ENCODE results near the gene CCNT1. TPM values are rescaled to one million over a fixed set of nuclear protein-coding genes. Genes with fewer than 3 reads are reported as not detected.
"Not testable (repeated sequence)": the region's sequence is repeated elsewhere in the genome, so short reads cannot be mapped to it uniquely, and the experiment has no call there.

CCNT1 gene
- total and polyA plus RNA-seq, 4 donors = 15.2 to 34.6 (median 23.3) TPM

- no peak overlapping the region for H3K4me3 ChIP-seq (ENCODE audit: low read depth, low read length)
- no CpG with 5 or more reads among the region's 1 CpG for WGBS (ENCODE audit: insufficient coverage)
These were observed 19.9 kb upstream of the CCNT1 start for GRCh38 chr12:48736456-48736855.

GRCh38 chr12:48728807-48729206 is 12.3 kb upstream of the CCNT1 start:
- no peaks in the 10 kb centered on the region for H3K27me3 ChIP-seq (ENCODE audit: control insufficient read depth, insufficient read depth, low read length)

More at GRCh38 chr12:48736456-48736855, 19.9 kb upstream of the CCNT1 start:
- no peak for DNase-seq (ENCODE audit: low read depth in 4 of 6, low spot score in 6 of 6)
- Histone ChIP-seq H3K4me1 (ENCODE audit: control insufficient read depth, insufficient read depth, low read length) (no peaks in the 10 kb centered on the region), H3K27ac (ENCODE audit: low read depth, low read length) (no peak overlapping the region), H3K27me3 (ENCODE audit: control insufficient read depth, insufficient read depth, low read length) (peaks cover 3% of the 10 kb centered on the region), H3K9me3 (ENCODE audit: control insufficient read depth, insufficient read depth, low read length) (no peaks in the 10 kb centered on the region), H3K36me3 (ENCODE audit: control insufficient read depth, insufficient read depth, low read length) (no peaks in the 10 kb centered on the region)

GRCh38 chr12:48720737-48721136 is 4.2 kb upstream of the CCNT1 start:
- not testable (repeated sequence) for H3K4me1 ChIP-seq (ENCODE audit: control insufficient read depth, insufficient read depth, low read length); H3K9me3 ChIP-seq (ENCODE audit: control insufficient read depth, insufficient read depth, low read length); H3K27ac ChIP-seq (ENCODE audit: low read depth, low read length); DNase-seq (ENCODE audit: low read depth in 4 of 6, low spot score in 6 of 6); H3K36me3 ChIP-seq (ENCODE audit: control insufficient read depth, insufficient read depth, low read length); H3K4me3 ChIP-seq (ENCODE audit: low read depth, low read length); H3K27me3 ChIP-seq (ENCODE audit: control insufficient read depth, insufficient read depth, low read length)
- WGBS (ENCODE audit: insufficient coverage) = 100% methylated on average over 1 of the region's 1 CpG

More at GRCh38 chr12:48728807-48729206, 12.3 kb upstream of the CCNT1 start:
- Histone ChIP-seq H3K4me3 (ENCODE audit: low read depth, low read length) (no peak overlapping the region), H3K27ac (ENCODE audit: low read depth, low read length) (no peak overlapping the region), H3K9me3 (ENCODE audit: control insufficient read depth, insufficient read depth, low read length) (no peaks in the 10 kb centered on the region), H3K36me3 (ENCODE audit: control insufficient read depth, insufficient read depth, low read length) (no peaks in the 10 kb centered on the region), H3K4me1 (ENCODE audit: control insufficient read depth, insufficient read depth, low read length) (no peaks in the 10 kb centered on the region)
- DNase-seq (ENCODE audit: low read depth in 4 of 6, low spot score in 6 of 6) = no peak
- no CpG with 5 or more reads among the region's 5 CpGs for WGBS (ENCODE audit: insufficient coverage)

- H3K27ac ChIP-seq (ENCODE audit: low read depth, low read length); DNase-seq (ENCODE audit: low read depth in 4 of 6, low spot score in 6 of 6); H3K36me3 ChIP-seq (ENCODE audit: control insufficient read depth, insufficient read depth, low read length); H3K9me3 ChIP-seq (ENCODE audit: control insufficient read depth, insufficient read depth, low read length); H3K27me3 ChIP-seq (ENCODE audit: control insufficient read depth, insufficient read depth, low read length); H3K4me1 ChIP-seq (ENCODE audit: control insufficient read depth, insufficient read depth, low read length); H3K4me3 ChIP-seq (ENCODE audit: low read depth, low read length): not testable (repeated sequence)
- 68% methylated on average over 2 of the region's 2 CpGs for WGBS (ENCODE audit: insufficient coverage)
These were observed 3.7 kb upstream of the CCNT1 start for GRCh38 chr12:48720171-48720570.

GRCh38 chr12:48719002-48719401 is 2.5 kb upstream of the CCNT1 start:
- WGBS (ENCODE audit: insufficient coverage) = 100% methylated on average over 2 of the region's 4 CpGs
- not testable (repeated sequence) for DNase-seq (ENCODE audit: low read depth in 4 of 6, low spot score in 6 of 6); H3K36me3 ChIP-seq (ENCODE audit: control insufficient read depth, insufficient read depth, low read length)

GRCh38 chr12:48717252-48717695 is 767 bp upstream of the CCNT1 start:
- DNase-seq (ENCODE audit: low read depth in 4 of 6, low spot score in 6 of 6) = peak in 2 of 6 donors; percentile 21 to 26
- peaks cover 14% of the 10 kb centered on the region for H3K36me3 ChIP-seq (ENCODE audit: control insufficient read depth, insufficient read depth, low read length)
- H3K4me3 ChIP-seq (ENCODE audit: low read depth, low read length) = peak overlapping the region; percentile 97
- peak overlapping the region; percentile 99 for H3K27ac ChIP-seq (ENCODE audit: low read depth, low read length)
- under 1% methylated on average over 15 of the region's 21 CpGs for WGBS (ENCODE audit: insufficient coverage)
- H3K4me1 ChIP-seq (ENCODE audit: control insufficient read depth, insufficient read depth, low read length) = peaks cover 12% of the 10 kb centered on the region
- H3K9me3 ChIP-seq (ENCODE audit: control insufficient read depth, insufficient read depth, low read length) = no peaks in the 10 kb centered on the region
- H3K27me3 ChIP-seq (ENCODE audit: control insufficient read depth, insufficient read depth, low read length) = no peaks in the 10 kb centered on the region

More at GRCh38 chr12:48719002-48719401, 2.5 kb upstream of the CCNT1 start:
- peaks cover 12% of the 10 kb centered on the region for H3K4me1 ChIP-seq (ENCODE audit: control insufficient read depth, insufficient read depth, low read length)
- not testable (repeated sequence) for H3K27me3 ChIP-seq (ENCODE audit: control insufficient read depth, insufficient read depth, low read length); H3K4me3 ChIP-seq (ENCODE audit: low read depth, low read length); H3K9me3 ChIP-seq (ENCODE audit: control insufficient read depth, insufficient read depth, low read length); H3K27ac ChIP-seq (ENCODE audit: low read depth, low read length)

GRCh38 chr12:48716168-48716492 is 377 bp downstream of the CCNT1 start:
- peaks cover 17% of the 10 kb centered on the region for H3K36me3 ChIP-seq (ENCODE audit: control insufficient read depth, insufficient read depth, low read length)
- 1% methylated on average over 17 of the region's 17 CpGs for WGBS (ENCODE audit: insufficient coverage)
- peaks cover 12% of the 10 kb centered on the region for H3K4me1 ChIP-seq (ENCODE audit: control insufficient read depth, insufficient read depth, low read length)
- H3K27me3 ChIP-seq (ENCODE audit: control insufficient read depth, insufficient read depth, low read length) = no peaks in the 10 kb centered on the region
- DNase-seq (ENCODE audit: low read depth in 4 of 6, low spot score in 6 of 6) = no peak
- H3K9me3 ChIP-seq (ENCODE audit: control insufficient read depth, insufficient read depth, low read length) = no peaks in the 10 kb centered on the region
- H3K27ac ChIP-seq (ENCODE audit: low read depth, low read length) = peak overlapping the region; percentile 99
- peak overlapping the region; percentile 97 for H3K4me3 ChIP-seq (ENCODE audit: low read depth, low read length)

GRCh38 chr12:48712209-48712608 is 4.3 kb downstream of the CCNT1 start:
- peaks cover 12% of the 10 kb centered on the region for H3K4me1 ChIP-seq (ENCODE audit: control insufficient read depth, insufficient read depth, low read length)
- H3K27me3 ChIP-seq (ENCODE audit: control insufficient read depth, insufficient read depth, low read length) = no peaks in the 10 kb centered on the region
- WGBS (ENCODE audit: insufficient coverage) = 100% methylated on average over 1 of the region's 10 CpGs
- no peak overlapping the region for H3K4me3 ChIP-seq (ENCODE audit: low read depth, low read length)
- H3K36me3 ChIP-seq (ENCODE audit: control insufficient read depth, insufficient read depth, low read length) = peaks cover 28% of the 10 kb centered on the region
- no peaks in the 10 kb centered on the region for H3K9me3 ChIP-seq (ENCODE audit: control insufficient read depth, insufficient read depth, low read length)
- H3K27ac ChIP-seq (ENCODE audit: low read depth, low read length) = no peak overlapping the region
- DNase-seq (ENCODE audit: low read depth in 4 of 6, low spot score in 6 of 6) = no peak

- 100% methylated on average over 5 of the region's 7 CpGs for WGBS (ENCODE audit: insufficient coverage)
- H3K27me3 ChIP-seq (ENCODE audit: control insufficient read depth, insufficient read depth, low read length); H3K27ac ChIP-seq (ENCODE audit: low read depth, low read length); DNase-seq (ENCODE audit: low read depth in 4 of 6, low spot score in 6 of 6); H3K9me3 ChIP-seq (ENCODE audit: control insufficient read depth, insufficient read depth, low read length); H3K4me3 ChIP-seq (ENCODE audit: low read depth, low read length); H3K4me1 ChIP-seq (ENCODE audit: control insufficient read depth, insufficient read depth, low read length): not testable (repeated sequence)
- H3K36me3 ChIP-seq (ENCODE audit: control insufficient read depth, insufficient read depth, low read length) = peaks cover 33% of the 10 kb centered on the region
These were observed 17.7 kb downstream of the CCNT1 start for GRCh38 chr12:48698822-48699221.

- Histone ChIP-seq H3K27ac (ENCODE audit: low read depth, low read length) (no peak overlapping the region), H3K36me3 (ENCODE audit: control insufficient read depth, insufficient read depth, low read length) (peaks cover 29% of the 10 kb centered on the region), H3K9me3 (ENCODE audit: control insufficient read depth, insufficient read depth, low read length) (no peaks in the 10 kb centered on the region), H3K27me3 (ENCODE audit: control insufficient read depth, insufficient read depth, low read length) (no peaks in the 10 kb centered on the region), H3K4me1 (ENCODE audit: control insufficient read depth, insufficient read depth, low read length) (no peaks in the 10 kb centered on the region), H3K4me3 (ENCODE audit: low read depth, low read length) (no peak overlapping the region)
- DNase-seq (ENCODE audit: low read depth in 4 of 6, low spot score in 6 of 6) = no peak
- WGBS (ENCODE audit: insufficient coverage) = 92% methylated on average over 4 of the region's 5 CpGs
These were observed 19.9 kb downstream of the CCNT1 start for GRCh38 chr12:48696626-48697025.

All from spinal cord (tissue), 10 donors.